ENCODE measurements around the gene SMAP1. TPM values are rescaled to one million over a fixed set of nuclear protein-coding genes. Genes with fewer than 3 reads are reported as not detected.

Gene SMAP1
- polyA plus RNA-seq, 1 donor = 25.0 TPM

- no peak for DNase-seq (ENCODE audit: low read depth)
Measured at GRCh38 chr6:70842541-70842940, 174.9 kb downstream of the SMAP1 start.

DNA sequence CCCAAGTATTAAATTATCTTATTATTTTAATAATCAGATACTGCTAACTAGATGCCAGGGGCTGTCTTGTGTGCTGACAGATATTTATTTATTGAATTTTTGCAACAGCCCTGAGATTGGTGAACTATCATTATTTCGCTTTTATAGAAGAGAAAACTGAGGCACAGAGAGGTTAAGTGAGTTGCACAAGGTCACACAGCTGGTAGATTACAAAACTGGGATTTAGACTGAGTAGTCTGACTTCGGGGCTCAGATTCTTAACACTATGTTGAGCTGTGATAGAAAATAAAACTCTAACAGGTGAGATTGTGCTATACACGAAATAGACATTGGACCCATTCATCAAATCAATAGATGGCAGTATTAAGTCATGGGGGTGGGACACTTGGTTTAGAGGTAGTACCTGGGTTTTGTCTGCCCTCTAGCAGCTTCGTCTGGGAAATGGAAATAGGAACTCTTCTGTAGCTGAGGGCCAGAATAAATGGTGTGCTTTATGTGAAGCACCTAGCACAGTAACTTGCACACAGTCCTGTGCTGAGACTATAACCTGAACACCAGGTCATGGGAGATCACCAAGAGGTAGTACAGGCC lies 175.7 kb downstream of the SMAP1 start:
- DNase-seq (ENCODE audit: low read depth) = no peak

- DNase-seq (ENCODE audit: low read depth) = no peak
Measured at GRCh38 chr6:70844301-70844700, 176.6 kb downstream of the SMAP1 start.

DNA sequence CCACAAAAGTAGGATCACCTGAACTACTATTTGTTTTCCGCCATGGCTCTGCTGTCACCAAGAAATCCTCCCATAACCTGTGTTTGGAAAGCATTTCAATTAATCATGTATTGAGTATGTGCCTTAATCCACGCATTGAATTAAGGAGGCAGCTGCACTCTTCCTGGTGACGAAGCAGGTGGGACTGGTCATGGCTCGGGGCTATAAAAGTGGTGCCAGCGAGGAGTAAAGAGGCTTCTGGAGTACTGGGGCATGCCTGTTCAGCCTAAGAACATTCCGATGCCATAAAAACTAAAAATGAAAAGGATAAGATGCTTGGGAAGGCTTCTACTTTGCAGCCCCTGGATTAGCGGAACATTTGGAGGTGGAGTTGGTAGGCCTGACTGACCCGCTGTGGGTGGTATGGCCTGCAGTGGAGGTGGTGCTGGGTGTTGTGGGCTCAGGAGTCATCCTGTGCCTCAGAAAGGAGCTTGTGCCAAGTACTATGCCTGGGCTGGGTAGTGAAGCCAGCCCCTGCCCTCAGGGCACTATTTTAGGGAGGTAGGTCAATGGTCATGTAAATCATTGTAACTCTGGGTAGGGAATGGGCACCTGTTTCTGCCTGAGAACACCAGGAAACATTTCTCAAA lies 178.6 kb downstream of the SMAP1 start:
- no peak for DNase-seq (ENCODE audit: low read depth)

- DNase-seq (ENCODE audit: low read depth) = no peak
Measured at GRCh38 chr6:70847106-70848084, 179.7 kb downstream of the SMAP1 start.

- DNase-seq (ENCODE audit: low read depth) = no peak
Measured at GRCh38 chr6:70849348-70850069, 181.8 kb downstream of the SMAP1 start.

- no peak for DNase-seq (ENCODE audit: low read depth)
Measured at GRCh38 chr6:70852667-70853246, 185.1 kb downstream of the SMAP1 start.

DNA sequence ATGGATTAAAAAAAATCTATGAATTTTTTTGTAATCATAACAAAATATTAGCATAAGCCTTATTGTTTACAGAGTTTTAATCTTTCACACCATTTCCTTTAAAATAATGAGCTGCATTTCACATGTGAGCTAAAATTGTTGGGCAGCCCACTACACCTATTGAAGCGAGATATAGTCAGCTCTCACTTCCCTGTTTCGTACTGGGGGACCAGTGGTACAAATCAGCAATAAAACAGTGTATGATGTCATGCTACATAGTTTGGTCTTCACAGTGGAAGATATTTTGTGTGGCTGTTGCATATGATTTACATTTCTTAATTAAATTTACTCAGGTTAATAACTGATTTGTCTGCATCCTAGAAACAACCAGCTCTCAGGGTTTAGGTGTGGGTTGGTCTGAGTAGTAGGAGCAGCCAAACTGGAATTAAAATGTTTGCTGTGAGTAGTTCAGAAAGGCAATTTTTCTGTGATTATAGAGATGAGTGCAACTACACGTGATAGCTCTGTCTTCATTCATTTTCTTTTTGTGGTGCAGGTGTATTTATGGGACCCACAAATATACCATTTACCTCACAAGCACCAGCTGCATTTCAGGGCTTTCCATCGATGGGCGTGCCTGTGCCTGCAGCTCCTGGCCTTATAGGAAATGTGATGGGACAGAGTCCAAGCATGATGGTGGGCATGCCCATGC lies 189.8 kb downstream of the SMAP1 start:
- DNase-seq (ENCODE audit: low read depth) = no peak

DNA sequence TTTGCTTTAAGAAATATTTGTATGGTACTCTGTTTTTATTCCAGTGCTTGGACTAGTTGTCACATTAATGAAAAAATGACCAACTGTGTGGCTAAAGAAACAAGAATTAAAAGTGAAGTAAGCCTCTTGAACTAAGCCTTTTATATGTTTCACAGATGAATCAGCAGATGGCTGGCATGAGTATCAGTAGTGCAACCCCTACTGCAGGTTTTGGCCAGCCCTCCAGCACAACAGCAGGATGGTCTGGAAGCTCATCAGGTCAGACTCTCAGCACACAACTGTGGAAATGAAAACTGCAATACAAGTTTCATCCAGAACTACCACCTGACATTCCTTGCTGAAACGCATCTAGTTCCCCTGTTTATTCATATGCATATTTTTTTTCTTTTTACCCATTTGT lies 192.4 kb downstream of the SMAP1 start:
- DNase-seq (ENCODE audit: low read depth) = no peak

DNA sequence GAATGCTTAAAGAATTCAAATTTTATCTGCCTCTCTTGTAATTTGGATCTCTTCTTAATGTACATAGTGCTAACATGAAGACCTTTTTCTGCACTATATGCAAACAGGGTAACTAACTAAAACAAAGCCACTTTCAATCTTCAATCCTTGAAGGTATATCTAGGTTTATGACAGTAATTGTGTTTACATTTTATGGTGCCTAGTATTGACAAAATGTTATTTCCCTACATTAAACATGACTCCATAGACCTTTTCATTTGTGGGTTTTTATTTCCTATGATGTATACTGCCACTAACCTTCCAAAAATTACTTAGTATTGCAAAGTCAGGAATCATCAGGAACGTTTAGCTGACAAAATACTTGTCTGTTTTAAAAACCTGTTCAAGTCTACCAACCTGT lies 193.2 kb downstream of the SMAP1 start:
- no peak for DNase-seq (ENCODE audit: low read depth)

DNA sequence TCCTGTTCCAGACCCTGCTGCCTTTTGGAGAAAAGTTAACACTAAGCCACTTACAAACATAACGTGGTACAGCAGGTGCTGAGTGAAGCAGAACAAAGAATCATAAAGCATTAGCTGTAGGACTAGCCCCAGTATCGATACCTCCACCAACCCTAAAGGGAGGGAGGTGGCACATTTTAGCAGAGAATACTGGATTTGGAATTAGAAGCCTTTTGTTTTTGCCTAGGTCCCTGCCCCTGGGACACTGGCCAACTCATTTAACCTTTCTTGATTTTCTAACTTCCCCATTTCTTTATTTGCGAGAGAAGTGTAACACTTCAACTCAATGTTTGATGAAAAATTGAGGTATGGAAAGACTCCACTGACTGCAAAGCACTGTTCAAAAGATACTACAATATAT lies 195.7 kb downstream of the SMAP1 start:
- DNase-seq (ENCODE audit: low read depth) = no peak

DNA sequence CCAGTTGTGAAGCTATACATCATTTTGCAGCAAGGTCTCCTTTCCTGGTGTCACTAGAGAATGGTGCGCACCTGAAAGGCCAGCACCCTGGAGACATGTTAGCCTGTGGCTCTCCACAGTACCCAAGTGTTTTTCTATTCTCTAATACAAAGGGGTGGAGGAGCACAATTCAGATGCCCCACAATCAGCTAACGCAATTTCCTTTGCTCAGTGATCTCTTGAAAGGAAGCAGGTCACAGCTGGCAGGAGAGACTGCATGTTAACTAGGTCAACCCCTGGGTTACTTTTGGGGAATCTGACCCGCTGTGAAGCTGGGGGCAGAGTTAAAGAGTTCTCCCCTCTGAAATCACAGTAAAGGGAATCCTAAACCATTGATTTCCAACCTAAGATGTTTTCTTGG lies 196.7 kb downstream of the SMAP1 start:
- no peak for DNase-seq (ENCODE audit: low read depth)

GRCh38 chr6:70872469-70872868 lies 204.8 kb downstream of the SMAP1 start:
- DNase-seq (ENCODE audit: low read depth) = no peak

GRCh38 chr6:70874181-70874913 lies 206.7 kb downstream of the SMAP1 start:
- DNase-seq (ENCODE audit: low read depth) = no peak

GRCh38 chr6:70879496-70879895 lies 211.8 kb downstream of the SMAP1 start:
- no peak for DNase-seq (ENCODE audit: low read depth)

GRCh38 chr6:70884074-70884983 lies 216.6 kb downstream of the SMAP1 start:
- DNase-seq (ENCODE audit: low read depth) = no peak

DNA sequence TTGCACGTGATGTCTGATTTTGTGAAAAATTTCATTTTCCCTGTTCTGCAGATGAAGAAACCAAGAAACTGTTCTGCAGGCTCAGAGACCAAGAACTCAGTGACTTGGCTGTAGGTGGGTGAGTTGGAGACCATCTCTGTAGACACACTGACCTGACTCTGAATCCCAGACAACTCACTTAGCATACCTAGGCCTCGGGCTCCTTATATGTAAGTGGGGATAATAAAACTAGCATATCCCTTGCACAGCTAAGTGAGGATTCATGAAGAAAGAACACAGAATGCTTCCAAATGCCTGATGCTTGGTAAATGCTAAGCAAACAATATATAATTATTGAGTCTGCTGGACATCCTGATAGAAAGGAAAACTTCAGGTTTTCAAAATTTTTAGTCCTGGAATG lies 218.4 kb downstream of the SMAP1 start:
- no peak for DNase-seq (ENCODE audit: low read depth)

GRCh38 chr6:70886661-70887060 lies 219.0 kb downstream of the SMAP1 start:
- DNase-seq (ENCODE audit: low read depth) = no peak

GRCh38 chr6:70889270-70889669 lies 221.6 kb downstream of the SMAP1 start:
- DNase-seq (ENCODE audit: low read depth) = no peak

Measured in forelimb muscle (tissue), 1 donor.